ENCODE data around the gene PYDC1.
A peak's percentile ranks its signal among the peaks of the same experiment; 100 is the strongest.
"Not testable (repeated sequence)": the region's sequence is repeated elsewhere in the genome, so short reads cannot be mapped to it uniquely, and the experiment has no call there.

Gene PYDC1

DNA sequence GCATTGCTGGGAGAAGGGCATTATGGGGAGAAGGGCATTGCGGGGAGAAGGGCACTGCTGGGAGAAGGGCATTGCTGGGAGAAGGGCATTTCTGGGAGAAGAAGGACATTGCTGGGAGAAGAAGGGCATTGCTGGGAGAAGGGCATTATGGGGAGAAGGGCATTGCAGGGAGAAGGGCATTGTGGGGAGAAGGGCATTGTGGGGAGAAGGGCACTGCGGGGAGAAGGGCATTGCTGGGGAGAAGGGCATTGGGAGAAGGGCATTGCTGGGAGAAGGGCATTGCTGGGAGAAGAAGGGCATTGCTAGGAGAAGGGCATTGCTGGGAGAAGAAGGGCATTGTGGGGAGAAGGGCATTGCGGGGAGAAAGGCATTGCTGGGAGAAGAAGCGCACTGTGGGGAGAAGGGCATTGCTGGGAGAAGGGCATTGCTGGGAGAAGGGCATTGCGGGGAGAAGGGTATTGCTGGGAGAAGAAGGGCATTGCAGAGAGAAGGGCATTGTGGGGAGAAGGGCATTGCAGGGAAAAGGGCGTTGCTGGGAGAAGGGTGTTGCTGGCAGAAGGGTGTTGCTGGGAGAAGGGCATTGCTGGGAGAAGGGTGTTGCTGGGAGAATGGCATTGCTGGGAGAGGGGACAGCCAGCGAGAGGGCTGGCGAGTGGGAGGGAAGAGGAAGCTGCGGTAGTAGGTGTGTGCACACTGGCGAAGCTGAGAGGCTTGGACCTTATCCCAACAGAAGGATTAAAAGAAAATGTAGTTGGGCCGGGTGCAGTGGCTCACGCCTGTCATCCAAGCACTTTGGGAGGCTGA, 4.6 kb upstream of the PYDC1 start:
- DNase-seq (ENCODE audit: low spot score), result peak; percentile 4

DNA sequence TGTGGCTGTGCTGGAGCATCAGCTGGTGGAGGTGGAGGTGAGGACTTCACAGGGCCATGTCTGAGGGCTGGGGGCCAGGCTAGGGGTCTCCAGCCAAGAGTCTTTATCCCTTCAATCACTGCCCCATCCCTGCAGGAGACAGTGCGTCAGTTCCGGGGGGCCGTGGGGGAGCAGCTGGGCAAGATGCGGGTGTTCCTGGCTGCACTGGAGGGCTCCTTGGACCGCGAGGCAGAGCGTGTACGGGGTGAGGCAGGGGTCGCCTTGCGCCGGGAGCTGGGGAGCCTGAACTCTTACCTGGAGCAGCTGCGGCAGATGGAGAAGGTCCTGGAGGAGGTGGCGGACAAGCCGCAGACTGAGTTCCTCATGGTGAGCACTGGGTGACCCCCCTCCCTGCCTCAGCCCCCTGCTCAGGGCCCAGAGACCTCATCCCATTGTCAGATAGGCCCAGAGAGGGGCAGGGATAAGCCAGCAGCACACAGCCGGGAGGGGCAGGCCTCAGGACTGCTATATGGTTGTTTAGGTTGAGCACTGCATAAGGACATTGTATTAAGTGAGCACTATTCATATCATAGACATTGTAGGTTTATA, 2.3 kb upstream of the PYDC1 start:
- no peak for DNase-seq (ENCODE audit: low spot score)

DNA sequence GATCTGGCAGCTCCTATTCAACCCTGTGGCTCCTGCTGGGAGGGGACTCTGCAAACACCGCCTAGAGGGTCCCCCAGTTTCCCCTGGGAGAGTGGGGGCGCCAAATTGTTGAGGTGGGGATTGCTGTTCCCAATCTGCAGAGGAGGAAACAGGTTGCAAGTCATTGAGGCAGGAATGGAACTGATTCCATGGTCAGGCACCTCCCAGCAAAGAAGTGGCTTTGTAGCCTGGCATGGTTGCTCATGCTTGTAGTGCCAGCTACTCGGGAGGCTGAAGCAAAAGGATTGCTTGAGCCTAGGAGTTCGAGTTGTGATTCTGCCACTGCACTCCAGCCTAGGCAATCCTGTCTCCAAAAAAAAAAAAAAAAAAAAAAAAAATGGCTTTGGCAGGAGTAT, 198 bp upstream of the PYDC1 start:
- no peak for DNase-seq (ENCODE audit: low spot score)

DNA sequence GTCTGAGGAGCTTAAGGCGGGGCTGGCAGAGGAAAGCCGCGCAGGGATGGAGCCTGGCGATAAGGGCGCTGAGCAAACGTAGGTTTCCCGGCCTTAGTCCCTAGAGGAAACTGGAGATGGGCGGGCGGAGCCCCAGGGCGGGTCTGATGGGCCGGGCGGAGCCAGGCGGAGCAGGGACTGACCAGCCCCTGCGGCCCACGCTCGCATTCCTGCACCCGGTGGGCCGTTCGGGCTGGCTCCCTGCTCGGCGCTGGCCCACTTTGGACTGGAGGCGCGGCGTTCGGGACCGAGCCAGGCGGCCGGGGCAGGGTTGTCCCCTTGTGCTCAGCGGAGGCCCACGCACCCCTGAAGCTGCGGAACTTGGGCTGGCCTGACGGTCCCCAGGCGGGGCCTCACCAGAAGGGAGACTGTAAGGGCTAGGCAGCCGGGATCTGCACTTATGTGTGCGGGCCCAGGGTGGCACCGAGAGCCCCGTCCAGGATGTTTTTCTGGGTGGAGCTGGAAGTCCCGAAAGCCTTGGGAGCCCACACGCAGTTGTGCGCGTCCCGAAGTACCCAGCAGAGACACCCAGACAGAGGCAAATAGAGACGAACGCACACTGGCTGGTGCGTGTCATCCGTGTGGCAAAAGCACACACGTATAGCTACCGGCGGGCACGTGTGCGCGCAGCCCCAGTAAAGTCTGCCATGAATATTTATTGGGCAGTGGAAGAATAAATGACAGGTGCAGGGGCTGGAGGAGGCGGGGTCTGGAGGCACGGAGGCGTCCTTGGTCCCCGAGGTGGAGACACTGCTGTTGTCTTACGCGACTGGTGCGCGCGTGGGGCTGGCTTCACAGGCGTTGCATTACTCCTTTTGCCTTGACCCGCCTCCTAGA, 1.4 kb downstream of the PYDC1 start:
- peak; percentile 98 for DNase-seq (ENCODE audit: low spot score)

DNA sequence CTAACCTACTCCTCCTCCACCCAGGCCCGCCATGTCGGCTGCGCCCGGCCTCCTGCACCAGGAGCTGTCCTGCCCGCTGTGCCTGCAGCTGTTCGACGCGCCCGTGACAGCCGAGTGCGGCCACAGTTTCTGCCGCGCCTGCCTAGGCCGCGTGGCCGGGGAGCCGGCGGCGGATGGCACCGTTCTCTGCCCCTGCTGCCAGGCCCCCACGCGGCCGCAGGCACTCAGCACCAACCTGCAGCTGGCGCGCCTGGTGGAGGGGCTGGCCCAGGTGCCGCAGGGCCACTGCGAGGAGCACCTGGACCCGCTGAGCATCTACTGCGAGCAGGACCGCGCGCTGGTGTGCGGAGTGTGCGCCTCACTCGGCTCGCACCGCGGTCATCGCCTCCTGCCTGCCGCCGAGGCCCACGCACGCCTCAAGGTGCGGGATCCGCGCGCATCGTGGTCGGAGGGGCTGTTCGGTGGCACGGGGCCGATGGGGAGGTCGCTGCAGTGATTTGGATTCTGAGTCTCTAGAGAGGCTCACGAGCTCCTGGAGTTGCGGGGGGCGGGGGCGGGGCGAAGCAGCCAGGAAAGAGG, 2.1 kb downstream of the PYDC1 start:
- peak; percentile 79 for DNase-seq (ENCODE audit: low spot score)

DNA sequence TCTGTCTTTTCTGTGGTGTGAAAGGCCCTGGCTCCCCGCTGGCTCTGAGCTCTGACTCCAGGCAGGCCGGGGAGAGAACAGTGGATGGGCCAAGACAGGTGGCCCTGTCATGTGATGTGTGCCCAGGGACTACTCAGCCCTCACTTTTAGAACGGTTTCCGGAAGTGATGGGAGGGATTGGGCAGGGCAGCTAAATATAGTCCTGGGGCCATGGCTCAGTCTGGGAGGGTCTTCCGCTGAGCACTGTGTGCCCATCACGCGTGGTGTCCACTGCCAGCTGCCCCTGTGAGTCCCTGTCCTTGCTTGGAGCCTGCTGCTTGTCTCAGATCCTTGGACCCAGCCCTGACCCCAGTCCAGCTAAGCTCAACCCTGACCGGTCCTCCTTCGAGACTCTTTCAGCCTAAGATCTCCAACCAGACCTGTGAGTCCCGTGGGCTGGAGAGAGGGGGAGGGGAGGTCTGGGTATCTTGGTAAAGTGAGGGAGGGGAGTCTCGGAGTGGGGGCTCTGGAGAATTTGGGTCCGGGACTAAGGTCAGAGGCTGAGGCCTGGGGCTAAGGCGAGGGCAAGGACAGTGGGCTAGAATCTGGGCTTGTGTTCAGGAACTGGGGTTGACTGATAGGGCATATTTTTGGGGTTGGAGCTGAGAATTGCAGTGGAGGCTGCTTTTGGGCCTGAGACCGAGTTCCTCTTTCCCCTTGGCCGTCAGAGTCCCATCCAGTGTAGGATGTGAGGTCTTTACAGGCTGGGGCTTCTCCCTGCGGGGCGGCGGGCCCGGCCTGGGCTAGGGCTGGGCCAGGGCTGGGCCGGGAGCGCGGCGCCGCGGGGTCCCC, 2.8 kb downstream of the PYDC1 start, which contains the start of gene TRIM72:
TRIM72 (plus strand) TSS at position 243 of the 831 bp plus-strand sequence. CDS start 620 bp downstream, outside the sequence.
- DNase-seq (ENCODE audit: low spot score), result no peak

DNA sequence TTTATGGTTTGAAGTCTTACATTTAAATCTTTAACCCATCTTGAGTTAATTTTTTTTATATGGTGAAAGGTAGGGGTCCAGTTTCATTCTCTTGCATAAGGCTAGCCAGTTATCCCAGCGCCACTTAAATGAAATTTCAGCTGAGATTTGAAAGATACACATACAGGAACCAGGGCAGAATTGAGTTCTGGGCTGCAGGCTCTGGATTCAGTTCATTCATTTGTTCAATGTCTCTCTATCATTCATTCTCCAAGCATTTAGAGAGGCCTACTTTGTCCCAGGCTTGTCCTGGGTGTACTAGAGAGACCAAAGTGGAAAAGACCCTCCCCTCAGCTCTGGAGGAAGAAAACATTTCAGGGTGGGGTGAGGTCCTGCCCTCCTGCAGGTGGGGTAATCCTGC, 3.6 kb downstream of the PYDC1 start:
- DNase-seq (ENCODE audit: low spot score), result no peak

DNA sequence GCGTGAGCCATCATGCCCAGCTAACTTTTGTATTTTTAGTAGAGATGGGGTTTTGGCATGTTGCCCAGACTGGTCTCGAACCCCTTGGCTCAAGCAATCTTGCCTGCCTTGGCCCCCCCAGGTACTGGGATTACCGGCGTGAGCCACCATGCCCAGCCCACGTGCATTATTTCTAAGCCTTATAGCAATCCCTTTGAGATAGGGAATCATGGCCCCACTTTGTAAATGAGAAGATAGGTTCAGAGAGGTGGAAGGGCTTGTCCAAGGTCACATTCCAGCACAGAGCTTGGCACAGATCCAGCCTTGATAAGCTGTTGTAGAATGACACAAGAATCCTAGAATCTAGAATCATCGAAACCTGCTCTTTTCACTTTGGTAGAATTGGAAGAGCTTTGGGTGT, 10.2 kb downstream of the PYDC1 start:
- no peak for DNase-seq (ENCODE audit: low spot score)

DNA sequence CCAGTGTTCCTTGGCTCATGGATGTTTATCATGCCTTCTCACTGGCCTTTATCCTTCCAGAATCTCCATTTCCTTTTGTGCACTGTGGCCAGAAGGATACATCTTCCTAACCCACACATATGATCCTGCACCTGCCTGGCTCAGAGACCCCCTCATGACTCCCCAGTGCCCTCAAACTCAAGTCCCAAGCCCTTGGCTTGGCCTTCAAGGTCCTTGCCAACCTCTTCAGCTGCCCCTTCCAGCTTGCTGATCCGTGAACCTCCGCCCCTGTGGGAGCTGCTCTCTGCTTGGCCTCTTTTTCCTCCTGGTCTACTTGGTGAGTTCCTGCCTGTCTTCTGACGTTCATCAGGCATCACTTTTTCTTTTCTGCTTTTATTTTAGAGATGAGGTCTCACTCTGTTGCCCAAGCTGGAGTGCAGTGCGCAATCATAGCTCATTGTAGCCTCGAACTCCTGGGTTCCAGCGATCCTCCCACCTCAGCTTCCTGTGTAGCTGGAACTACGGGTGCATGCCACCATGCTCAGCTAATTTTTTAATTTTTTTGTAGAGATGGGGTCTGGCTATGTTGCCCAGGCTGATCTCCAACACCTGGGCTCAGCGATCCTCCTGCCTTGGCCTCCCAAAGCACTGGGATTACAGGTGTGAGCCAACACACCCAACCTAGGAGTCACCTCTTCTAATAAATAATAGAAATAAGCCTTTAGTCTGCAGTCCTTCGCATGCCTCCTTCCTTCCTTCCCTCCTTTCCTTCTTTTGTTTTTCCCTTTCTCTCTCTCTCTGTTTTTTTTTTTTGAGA, 11.9 kb downstream of the PYDC1 start:
- DNase-seq (ENCODE audit: low spot score), result no peak

DNA sequence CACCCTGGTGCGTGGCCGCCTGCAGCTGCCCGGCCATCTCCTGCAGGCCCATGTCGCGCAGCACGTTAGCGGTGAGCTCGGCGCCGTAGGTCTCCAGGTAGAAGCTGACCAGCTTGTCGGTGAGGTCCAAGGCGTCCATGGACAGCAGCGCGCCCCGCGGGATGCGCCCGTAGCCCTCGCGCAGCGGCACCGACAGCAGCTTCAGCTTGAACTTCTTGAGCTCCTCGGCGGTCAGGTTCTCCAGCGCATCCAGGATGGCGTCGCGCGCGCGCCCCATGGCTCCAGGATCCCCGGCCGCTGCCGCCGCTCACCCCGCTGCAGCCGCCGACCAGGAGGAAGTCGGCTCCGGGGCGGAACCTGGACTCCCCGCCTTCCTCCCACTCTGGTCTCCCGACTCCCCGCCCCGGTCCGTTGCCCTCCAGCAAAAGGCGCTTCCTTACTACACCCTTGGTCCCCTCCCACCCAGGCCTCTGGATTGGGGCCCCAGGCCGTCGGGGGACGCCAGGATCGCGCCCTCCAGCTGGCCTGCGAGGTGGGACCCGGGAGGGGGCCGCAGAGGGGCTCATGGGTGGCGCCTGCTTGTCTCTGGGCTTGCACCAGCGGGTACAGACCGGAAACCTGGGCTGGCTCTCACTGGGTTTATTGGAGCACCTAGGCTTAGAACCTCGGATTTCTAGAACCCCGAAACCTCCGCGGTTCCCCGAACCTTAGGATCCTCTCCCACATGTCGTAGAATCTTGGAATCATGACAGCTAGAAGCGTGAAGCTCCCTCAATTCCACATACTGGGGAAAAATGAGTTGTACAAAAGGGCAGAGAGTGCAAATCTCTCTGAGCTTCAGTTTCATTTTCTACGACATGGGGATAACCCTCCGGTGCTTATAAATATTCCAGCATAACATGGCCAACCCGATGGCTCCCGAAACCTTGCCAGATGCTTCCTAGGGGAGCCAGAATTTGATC, 14.2 kb downstream of the PYDC1 start, which contains the start of gene PYCARD:
PYCARD (minus strand) TSS at position 347 of the 962 bp plus-strand sequence; CDS start at position 277, 70 bp downstream.
- peak; percentile 64 for DNase-seq (ENCODE audit: low spot score)

DNA sequence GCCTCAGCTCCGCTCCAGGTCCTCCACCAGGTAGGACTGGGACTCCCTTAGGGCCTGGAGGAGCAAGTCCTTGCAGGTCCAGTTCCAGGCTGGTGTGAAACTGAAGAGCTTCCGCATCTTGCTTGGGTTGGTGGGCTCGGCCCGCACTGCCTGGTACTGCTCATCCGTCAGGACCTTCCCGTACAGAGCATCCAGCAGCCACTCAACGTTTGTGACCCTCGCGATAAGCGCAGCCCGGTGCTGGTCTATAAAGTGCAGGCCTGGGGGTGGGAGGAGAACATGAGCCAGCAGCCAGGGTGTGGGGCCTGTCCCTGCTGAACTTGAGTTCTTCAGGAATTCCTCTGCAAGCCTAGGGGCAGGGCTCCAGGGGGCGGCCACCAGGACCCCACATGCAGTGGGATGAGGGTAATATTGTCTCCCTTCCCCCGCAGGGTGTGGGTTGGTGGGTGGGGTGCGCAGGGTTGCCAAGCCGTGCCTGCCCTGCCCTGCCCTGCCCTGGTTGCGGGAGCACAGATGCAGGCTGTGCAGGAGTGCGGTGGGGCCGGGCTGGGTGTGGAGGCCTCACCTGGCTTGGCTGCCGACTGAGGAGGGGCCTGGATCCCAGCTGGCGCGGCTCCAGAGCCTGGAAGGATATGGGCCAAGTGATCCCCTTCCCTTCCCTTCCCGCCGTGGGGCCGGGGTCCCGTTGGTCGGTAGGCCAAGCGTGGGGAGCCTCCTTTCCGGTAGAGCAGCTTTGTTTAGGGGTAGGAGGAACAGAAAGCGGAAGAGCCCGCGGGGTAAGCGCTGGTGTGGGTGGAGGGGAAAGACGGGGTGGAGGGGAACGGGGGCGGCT, 15.1 kb downstream of the PYDC1 start:
- peak; percentile 57 for DNase-seq (ENCODE audit: low spot score)

DNA sequence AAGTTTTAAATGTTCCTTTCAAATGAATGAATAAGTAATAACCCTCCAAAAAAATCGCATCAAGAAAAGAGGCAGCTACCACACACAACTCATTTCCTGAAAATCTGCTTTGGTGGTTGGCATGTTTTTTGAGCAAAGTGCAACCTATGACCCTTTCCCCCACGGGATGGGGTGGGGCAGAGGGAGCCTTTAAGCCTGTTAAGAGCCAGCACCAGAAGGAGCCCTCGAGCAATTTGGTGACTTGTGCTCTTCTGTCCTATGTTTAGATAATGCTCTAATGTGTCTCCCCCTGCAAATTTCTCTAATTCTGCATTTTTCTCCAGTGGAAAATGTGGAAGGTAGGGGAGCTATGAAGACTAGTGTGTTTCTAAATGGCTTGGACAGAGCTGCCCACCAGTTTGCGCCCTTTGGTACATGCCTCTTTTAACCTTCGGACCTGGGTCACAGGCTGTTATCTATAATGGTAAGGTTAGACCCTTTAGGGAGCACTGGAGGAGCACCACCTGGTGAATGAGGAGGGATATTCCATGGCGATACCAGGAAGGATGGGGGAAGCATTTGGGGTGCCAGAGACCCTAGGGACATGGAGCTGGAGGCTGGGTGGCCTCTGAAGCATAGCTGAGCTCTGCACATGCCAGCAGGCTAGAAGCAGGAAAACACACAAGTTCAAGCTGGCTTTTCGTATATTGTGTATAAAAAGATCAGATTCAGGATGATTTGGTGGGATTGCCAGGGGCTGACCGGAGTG, 15.9 kb downstream of the PYDC1 start:
- no peak for DNase-seq (ENCODE audit: low spot score)

DNA sequence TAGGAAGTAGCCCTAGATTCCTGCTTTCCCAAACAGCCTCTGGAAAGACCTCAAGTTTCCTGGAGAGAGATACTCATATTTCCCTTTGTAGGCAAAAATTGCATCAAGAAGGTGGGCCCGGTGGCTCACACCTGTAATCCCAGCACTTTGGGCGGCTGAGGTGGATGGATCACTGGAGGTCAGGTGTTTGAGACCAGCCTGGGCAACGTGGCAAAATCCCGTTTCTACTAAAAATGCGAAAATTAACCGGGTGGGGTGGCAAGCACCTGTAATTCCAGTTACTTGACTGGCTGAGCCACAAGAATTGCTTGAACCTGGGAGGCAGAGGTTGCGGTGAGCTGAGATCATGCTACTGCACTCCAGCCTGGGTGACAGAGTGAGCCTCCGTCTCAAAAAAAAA, 16.8 kb downstream of the PYDC1 start:
- not testable (repeated sequence) for DNase-seq (ENCODE audit: low spot score)

DNA sequence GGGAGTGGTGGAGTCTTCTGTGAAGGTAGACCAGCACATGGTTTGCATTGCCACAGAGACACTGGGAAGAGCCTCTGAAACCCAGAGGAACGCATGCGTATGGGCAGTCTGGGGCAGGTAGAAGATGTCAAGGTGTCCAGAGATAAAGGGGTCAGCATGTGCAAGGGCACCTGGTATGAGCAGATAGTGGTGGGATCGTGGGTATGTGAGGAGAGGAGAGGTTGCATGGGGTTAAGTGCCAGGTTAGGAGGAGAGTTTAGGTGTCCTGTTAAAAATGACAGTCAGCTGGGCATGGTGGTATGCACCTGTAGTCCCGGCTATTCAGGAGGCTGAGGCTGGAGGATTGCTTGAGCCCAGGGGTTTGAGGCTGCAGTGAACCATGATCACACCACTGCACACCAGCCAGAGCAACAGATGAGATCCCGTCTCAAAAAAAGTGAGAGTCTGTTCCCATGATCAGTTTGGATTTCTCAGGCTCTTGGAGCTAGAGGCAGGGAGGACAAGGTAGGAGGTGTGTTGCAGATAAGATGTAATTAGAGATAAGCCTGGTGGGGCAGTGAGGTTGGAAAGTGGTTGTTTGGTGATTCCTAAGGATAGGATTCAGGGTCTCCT, 17.4 kb downstream of the PYDC1 start:
- DNase-seq (ENCODE audit: low spot score), result no peak

DNA sequence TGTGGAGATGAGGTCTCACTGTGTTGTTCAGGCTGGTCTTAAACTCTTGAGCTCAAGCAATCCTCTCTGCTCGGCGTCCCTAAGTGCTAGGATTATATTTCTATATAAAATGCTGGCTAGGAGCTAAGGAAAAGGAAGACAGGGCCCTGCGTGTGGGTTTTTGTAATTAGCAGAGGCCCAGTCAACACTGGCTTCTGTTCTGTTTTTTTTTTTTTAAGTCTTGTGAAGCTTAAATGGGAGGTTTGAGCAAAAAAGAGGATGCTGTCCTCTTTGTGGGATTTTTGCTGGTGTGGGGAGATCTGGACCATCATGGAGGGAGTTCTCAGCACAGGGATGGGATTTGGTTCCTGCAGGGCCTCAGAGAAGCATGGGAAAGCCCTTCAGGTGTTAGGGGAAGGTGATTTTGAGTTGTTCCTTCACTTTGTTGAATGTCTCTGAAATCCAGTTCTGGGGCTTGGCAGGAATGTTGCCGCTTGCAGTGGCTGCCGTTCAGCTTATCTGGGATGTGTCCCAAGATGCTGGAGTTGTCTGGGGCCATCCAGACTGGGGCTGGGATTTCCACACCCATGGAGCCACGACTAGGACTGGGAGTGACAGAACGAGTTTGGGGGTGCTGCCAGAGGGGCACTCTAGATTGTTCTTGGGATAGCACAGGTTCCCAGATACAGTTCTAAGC, 18.6 kb downstream of the PYDC1 start:
- no peak for DNase-seq (ENCODE audit: low spot score)

DNA sequence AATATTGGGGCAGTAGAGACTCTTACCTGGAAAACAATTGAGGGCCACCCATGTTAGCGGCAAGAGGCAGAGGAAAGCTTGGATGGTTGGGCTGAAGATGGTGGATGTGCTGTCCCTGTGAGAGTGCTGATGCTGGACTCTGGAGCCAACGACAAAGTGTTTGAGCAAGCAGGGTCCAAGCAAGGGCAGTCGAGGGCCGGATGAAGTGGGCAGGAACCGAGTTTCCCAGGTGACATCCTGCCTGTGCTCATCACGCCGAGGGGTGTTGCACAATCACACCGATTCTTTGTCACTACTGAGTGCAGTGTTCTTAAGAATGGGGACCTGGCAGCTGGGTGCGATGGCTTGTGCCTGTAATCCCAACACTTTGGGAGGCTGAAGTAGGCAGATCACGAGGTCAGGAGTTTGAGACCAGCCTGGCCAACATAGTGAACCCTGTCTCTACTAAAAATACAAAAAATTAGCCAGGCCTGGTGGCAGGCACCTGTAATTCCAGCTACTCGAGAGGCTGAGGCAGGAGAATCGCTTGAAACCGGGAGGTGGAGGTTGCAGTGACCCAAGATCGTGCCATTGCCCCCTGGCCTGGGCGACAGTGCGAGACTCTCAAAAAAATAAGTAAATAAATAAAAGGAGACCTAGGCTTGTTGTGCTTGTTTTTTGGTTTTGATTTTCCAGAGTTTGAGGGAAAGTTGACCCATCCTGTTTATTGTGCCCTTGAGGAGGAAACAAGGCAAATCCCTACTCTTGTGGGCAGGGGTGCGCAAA, 20.4 kb downstream of the PYDC1 start:
- no peak for DNase-seq (ENCODE audit: low spot score)

Data from iPS-NIHi11 (cell line).